ENCODE data around the gene MAP3K6. TPM values are rescaled to one million over a fixed set of nuclear protein-coding genes. Genes with fewer than 3 reads are reported as not detected.

The MAP3K6 gene
- total and polyA plus RNA-seq, 8 donors, result 11.8 to 83.3 (median 16.2) TPM

- DNase-seq (no peak), ATAC-seq (no peak)
- no peak overlapping the region for H3K27ac ChIP-seq
- peaks cover 3 to 30% of the 10 kb centered on the region in 2 donors for H3K4me1 ChIP-seq
- no peak for TF ChIP-seq CTCF (IDR thresholded peaks at IDR 0.05)
- no peaks in the 10 kb centered on the region for H3K36me3 ChIP-seq
- intact Hi-C loops (cut with DNase I), result loop anchor here in 1 of 2 donors (10.0 kb wide), 1 partner anchor 275 kb away; no protein-coding TSS in a partner anchor
- H3K4me3 ChIP-seq, result no peak overlapping the region
- peaks cover 0 to 10% of the 10 kb centered on the region in 2 donors for H3K27me3 ChIP-seq
- no peaks in the 10 kb centered on the region for H3K9me3 ChIP-seq
Measured at GRCh38 chr1:27380224-27380623, 13.5 kb upstream of the MAP3K6 start.

- ATAC-seq, result no peak
- no peak for TF ChIP-seq CTCF (IDR thresholded peaks at IDR 0.05)
- no peak for DNase-seq
- H3K4me1 ChIP-seq, result peaks cover 3 to 31% of the 10 kb centered on the region in 2 donors
- H3K9me3 ChIP-seq, result no peaks in the 10 kb centered on the region
- no peak overlapping the region for H3K27ac ChIP-seq
- H3K4me3 ChIP-seq, result no peak overlapping the region
- H3K27me3 ChIP-seq, result peaks cover 0 to 10% of the 10 kb centered on the region in 2 donors
- no peaks in the 10 kb centered on the region for H3K36me3 ChIP-seq
- intact Hi-C loops (cut with DNase I), result loop anchor here in 1 of 2 donors (10.0 kb wide), 1 partner anchor 275 kb away; no protein-coding TSS in a partner anchor
Measured at GRCh38 chr1:27379564-27380122, 12.9 kb upstream of the MAP3K6 start.

GRCh38 chr1:27377760-27378495, 11.2 kb upstream of the MAP3K6 start:
- no peak for ATAC-seq
- Histone ChIP-seq H3K4me3 (no peak overlapping the region), H3K27me3 (peaks cover 0 to 6% of the 10 kb centered on the region in 2 donors), H3K27ac (peak overlapping the region in 1 of 2 donors; percentile 13), H3K9me3 (no peaks in the 10 kb centered on the region), H3K36me3 (no peaks in the 10 kb centered on the region), H3K4me1 (peaks cover 3 to 28% of the 10 kb centered on the region in 2 donors)
- DNase-seq, result no peak
- TF ChIP-seq CTCF (IDR thresholded peaks at IDR 0.05), result no peak
- intact Hi-C loops (cut with DNase I), result no loop called here

- ATAC-seq (no peak), DNase-seq (no peak)
- H3K27ac ChIP-seq, result peak within 1 kb of the TSS; percentile 10 to 73
- no peaks in the 10 kb centered on the region for H3K9me3 ChIP-seq
- no peak for TF ChIP-seq CTCF (IDR thresholded peaks at IDR 0.05)
- H3K4me3 ChIP-seq, result peak within 1 kb of the TSS in 1 of 2 donors; percentile 40
- no peaks in the 10 kb centered on the region for H3K36me3 ChIP-seq
- H3K4me1 ChIP-seq, result peaks cover 0 to 15% of the 10 kb centered on the region in 2 donors
- H3K27me3 ChIP-seq, result no peaks in the 10 kb centered on the region
- intact Hi-C loops (cut with DNase I), result no loop called here
Measured at GRCh38 chr1:27374362-27375086, 7.8 kb upstream of the MAP3K6 start, which contains the start of gene FCN3. Gene FCN3, minus strand, starts transcription at chr1:27374824. Its CDS starts 6 bp downstream, at chr1:27374818.

Measured in left lung (tissue), 10 donors.